Fibroblast of lung (primary cell): ENCODE measurements around the gene RANBP3. TPM values are rescaled to one million over a fixed set of nuclear protein-coding genes. Genes with fewer than 3 reads are reported as not detected.
"Not testable (repeated sequence)": the region's sequence is repeated elsewhere in the genome, so short reads cannot be mapped to it uniquely, and the experiment has no call there.

Experiments used
- DNase-seq, 2 donors: peaks; one replicate each; pipeline versions ENCODE4 v3.0.0 to v3.0.0-alpha.2; 2010; ENCODE audit warnings: low read depth in 2 of 2
- H2AFZ ChIP-seq: 2 replicates; pipeline ENCODE4 v1.5.1; 2012; ENCODE audit warnings: low read length, control low read depth, inconsistent platforms
- H3K27ac ChIP-seq: 2 replicates; pipeline ENCODE4 v1.5.1; 2011; ENCODE audit warnings: low read length, control low read depth; ENCODE audit not compliant: insufficient read depth
- H3K27me3 ChIP-seq: 2 replicates; pipeline ENCODE4 v1.5.1; 2011; ENCODE audit warnings: mild to moderate bottlenecking, low read length; ENCODE audit not compliant: control insufficient read depth, insufficient read depth
- H3K36me3 ChIP-seq: 2 replicates; pipeline ENCODE4 v1.5.1; 2011; ENCODE audit warnings: low read length; ENCODE audit not compliant: control insufficient read depth, insufficient read depth
- H3K4me1 ChIP-seq: 2 replicates; pipeline ENCODE4 v1.5.1; 2011; ENCODE audit warnings: low read length; ENCODE audit not compliant: control insufficient read depth, insufficient read depth; ENCODE audit errors: extremely low read depth
- H3K4me2 ChIP-seq: 2 replicates; pipeline ENCODE4 v1.5.1; 2011; ENCODE audit warnings: low read length, control low read depth; ENCODE audit not compliant: insufficient read depth; ENCODE audit errors: extremely low read depth
- H3K4me3 ChIP-seq, 4 experiments: fragments of 200-600 bp in 1 of 4; sonication (generic) in 1 of 4; replicated peaks in 1 of 4; 2 replicates each; pipeline ENCODE4 v1.5.1; 2011 to 2016; ENCODE audit warnings: low read length in 4 of 4, low read depth in 3 of 4, mild to moderate bottlenecking in 3 of 4, control low read depth in 2 of 4, inconsistent platforms in 1 of 4, mixed read lengths in 1 of 4; ENCODE audit not compliant: insufficient read depth in 1 of 4; ENCODE audit errors: control extremely low read depth in 1 of 4
- H3K79me2 ChIP-seq: 2 replicates; pipeline ENCODE4 v1.5.1; 2012; ENCODE audit warnings: mild to moderate bottlenecking, low read length, inconsistent platforms; ENCODE audit not compliant: control insufficient read depth, insufficient read depth
- H3K9ac ChIP-seq: 2 replicates; pipeline ENCODE4 v1.5.1; 2011; ENCODE audit warnings: mild to moderate bottlenecking, low read length, control low read depth; ENCODE audit not compliant: insufficient read depth
- H3K9me3 ChIP-seq: 2 replicates; pipeline ENCODE4 v1.5.1; 2012; ENCODE audit warnings: low read depth, low read length; ENCODE audit not compliant: control insufficient read depth, insufficient read depth
- H4K20me1 ChIP-seq: 2 replicates; pipeline ENCODE4 v1.5.1; 2011; ENCODE audit warnings: low read length; ENCODE audit not compliant: control insufficient read depth, insufficient read depth; ENCODE audit errors: extremely low read depth
- EZH2 ChIP-seq: IDR thresholded peaks from 2 replicates; pipeline ENCODE4 v1.5.1; 2012; ENCODE audit warnings: low read length, control low read depth, mild to moderate bottlenecking; ENCODE audit errors: missing control alignments
- polyA plus RNA-seq, 2 donors: library from polyadenylated mRNA; depleted of rRNA in 1 of 2; stranded (reverse) in 1 of 2; unstranded in 1 of 2; fragments of >200 nt; gene quantifications; 2 replicates each; pipeline ENCODE4 v1.2.1, GENCODE V29; 2011 to 2012; ENCODE audit warnings: missing spikeins in 1 of 2
- total RNA-seq: library from RNA; depleted of rRNA; stranded (reverse); fragments of >200 nt; gene quantifications from 2 replicates; pipeline ENCODE4 v1.2.1, GENCODE V29; 2014
- TF ChIP-seq, protein P1 (sequence below), 2 donors: IDR thresholded peaks in 1 of 2; conservative IDR thresholded peaks in 1 of 2; 1 replicate in 1 of 2; 2 replicates in 1 of 2; pipeline ENCODE4 v1.5.1; 2011 to 2012; ENCODE audit warnings: low read length in 2 of 2, control low read depth in 1 of 2, inconsistent platforms in 1 of 2, low read depth in 1 of 2, mild to moderate bottlenecking in 1 of 2

RANBP3 gene
- total and polyA plus RNA-seq, 2 donors (not counting 1 experiment from before 2014, with no cell fraction given) = 39.8 to 59.4 TPM

GRCh38 chr19:5877427-5877826, 100.5 kb downstream of the RANBP3 start:
- Histone ChIP-seq H3K4me1 (peaks cover 5% of the 10 kb centered on the region), H3K4me3 (no peak overlapping the region), H3K36me3 (no peaks in the 10 kb centered on the region), H3K27me3 (no peaks in the 10 kb centered on the region), H3K9ac (no peak overlapping the region), H2AFZ (no peak overlapping the region), H3K27ac (no peak overlapping the region), H3K79me2 (no peaks in the 10 kb centered on the region), H3K4me2 (no peak overlapping the region), H3K9me3 (no peaks in the 10 kb centered on the region), H4K20me1 (no peaks in the 10 kb centered on the region)
- TF ChIP-seq, protein P1, sequence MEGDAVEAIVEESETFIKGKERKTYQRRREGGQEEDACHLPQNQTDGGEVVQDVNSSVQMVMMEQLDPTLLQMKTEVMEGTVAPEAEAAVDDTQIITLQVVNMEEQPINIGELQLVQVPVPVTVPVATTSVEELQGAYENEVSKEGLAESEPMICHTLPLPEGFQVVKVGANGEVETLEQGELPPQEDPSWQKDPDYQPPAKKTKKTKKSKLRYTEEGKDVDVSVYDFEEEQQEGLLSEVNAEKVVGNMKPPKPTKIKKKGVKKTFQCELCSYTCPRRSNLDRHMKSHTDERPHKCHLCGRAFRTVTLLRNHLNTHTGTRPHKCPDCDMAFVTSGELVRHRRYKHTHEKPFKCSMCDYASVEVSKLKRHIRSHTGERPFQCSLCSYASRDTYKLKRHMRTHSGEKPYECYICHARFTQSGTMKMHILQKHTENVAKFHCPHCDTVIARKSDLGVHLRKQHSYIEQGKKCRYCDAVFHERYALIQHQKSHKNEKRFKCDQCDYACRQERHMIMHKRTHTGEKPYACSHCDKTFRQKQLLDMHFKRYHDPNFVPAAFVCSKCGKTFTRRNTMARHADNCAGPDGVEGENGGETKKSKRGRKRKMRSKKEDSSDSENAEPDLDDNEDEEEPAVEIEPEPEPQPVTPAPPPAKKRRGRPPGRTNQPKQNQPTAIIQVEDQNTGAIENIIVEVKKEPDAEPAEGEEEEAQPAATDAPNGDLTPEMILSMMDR (conservative IDR thresholded peaks at IDR 0.05 in 1 of 2, IDR thresholded peaks at IDR 0.05 in 1 of 2; ENCODE audit: low read depth in 1 of 2, low read length in 2 of 2) = no peak
- TF ChIP-seq EZH2 = no peak
- no peak for DNase-seq

DNA sequence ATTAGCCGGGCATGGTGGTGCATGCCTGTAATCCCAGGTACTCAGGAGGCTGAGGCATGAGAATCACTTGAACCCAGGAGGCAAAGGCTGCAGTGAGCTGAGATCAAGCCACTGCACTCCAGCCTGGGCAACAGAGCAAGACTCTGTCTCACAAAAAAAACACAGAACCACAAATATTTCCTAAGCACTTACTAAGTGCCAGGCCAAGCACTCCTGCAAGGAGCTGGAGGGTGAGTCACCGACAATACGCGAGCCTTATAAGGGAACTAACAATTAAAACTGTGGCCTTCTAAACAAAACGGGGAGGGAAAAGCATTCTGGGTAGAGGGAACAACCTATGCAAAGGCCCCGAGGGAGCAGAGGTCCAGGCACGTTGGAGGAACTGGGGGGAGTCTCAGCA, 103.4 kb downstream of the RANBP3 start:
- not testable (repeated sequence) for H3K4me3 ChIP-seq, H4K20me1 ChIP-seq, H3K27ac ChIP-seq, H3K36me3 ChIP-seq, H2AFZ ChIP-seq, H3K27me3 ChIP-seq, H3K79me2 ChIP-seq, H3K4me1 ChIP-seq, H3K9ac ChIP-seq, H3K9me3 ChIP-seq, H3K4me2 ChIP-seq
- peak; percentile 22 to 70 for DNase-seq

GRCh38 chr19:5873617-5874199, 104.2 kb downstream of the RANBP3 start:
- Histone ChIP-seq H3K9ac (no peak overlapping the region), H3K27ac (no peak overlapping the region), H3K9me3 (no peaks in the 10 kb centered on the region), H3K4me1 (no peaks in the 10 kb centered on the region), H3K36me3 (no peaks in the 10 kb centered on the region), H3K27me3 (no peaks in the 10 kb centered on the region), H3K4me2 (no peak overlapping the region), H3K79me2 (no peaks in the 10 kb centered on the region), H2AFZ (no peak overlapping the region), H3K4me3 (no peak overlapping the region), H4K20me1 (no peaks in the 10 kb centered on the region)
- no peak for DNase-seq
- TF ChIP-seq EZH2 = no peak
- TF ChIP-seq, protein P1 (conservative IDR thresholded peaks at IDR 0.05 in 1 of 2, IDR thresholded peaks at IDR 0.05 in 1 of 2; ENCODE audit: low read depth in 1 of 2, low read length in 2 of 2) = no peak
